ENCODE measurements around the gene ARID3A.
"Not testable (repeated sequence)": the region's sequence is repeated elsewhere in the genome, so short reads cannot be mapped to it uniquely, and the experiment has no call there.

The ARID3A gene

DNA sequence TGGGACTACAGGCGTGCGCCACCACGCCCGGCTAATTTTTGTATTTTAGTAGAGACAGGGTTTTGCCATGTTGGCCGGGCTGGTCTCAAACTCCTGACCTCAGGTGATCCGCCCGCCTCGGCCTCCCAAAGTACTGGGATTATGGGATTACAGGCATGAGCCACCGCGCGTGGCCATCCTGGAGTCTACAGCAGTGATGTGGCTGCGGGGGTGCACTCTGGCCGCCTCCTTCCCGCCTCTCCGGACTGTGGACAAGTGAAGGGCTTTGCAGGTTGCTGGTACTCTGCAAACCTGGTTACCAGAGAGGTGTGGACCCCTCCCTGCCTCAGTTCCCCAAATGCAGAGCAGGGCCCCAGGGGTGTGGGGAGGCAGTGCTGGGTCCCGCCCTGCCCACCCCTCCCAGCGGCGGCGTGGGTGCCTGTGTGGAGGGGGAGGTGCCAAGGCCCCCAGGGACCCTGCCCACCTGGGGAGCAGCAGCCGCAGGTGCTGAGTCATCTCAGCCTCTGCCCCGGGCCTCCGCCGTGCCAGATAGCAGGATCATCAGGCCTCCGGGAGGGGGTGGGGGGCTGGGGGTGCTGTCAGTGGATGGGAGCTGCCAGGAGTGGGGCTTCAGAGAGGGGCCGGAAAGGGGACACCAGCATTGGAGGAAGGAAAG is 23.1 kb downstream of the ARID3A start:
- no peak for DNase-seq (ENCODE audit: low read depth)

- no peak for DNase-seq (ENCODE audit: low read depth)
Measured at GRCh38 chr19:950352-951066, 24.7 kb downstream of the ARID3A start.

- no peak for DNase-seq (ENCODE audit: low read depth)
Measured at GRCh38 chr19:952049-952679, 26.3 kb downstream of the ARID3A start.

DNA sequence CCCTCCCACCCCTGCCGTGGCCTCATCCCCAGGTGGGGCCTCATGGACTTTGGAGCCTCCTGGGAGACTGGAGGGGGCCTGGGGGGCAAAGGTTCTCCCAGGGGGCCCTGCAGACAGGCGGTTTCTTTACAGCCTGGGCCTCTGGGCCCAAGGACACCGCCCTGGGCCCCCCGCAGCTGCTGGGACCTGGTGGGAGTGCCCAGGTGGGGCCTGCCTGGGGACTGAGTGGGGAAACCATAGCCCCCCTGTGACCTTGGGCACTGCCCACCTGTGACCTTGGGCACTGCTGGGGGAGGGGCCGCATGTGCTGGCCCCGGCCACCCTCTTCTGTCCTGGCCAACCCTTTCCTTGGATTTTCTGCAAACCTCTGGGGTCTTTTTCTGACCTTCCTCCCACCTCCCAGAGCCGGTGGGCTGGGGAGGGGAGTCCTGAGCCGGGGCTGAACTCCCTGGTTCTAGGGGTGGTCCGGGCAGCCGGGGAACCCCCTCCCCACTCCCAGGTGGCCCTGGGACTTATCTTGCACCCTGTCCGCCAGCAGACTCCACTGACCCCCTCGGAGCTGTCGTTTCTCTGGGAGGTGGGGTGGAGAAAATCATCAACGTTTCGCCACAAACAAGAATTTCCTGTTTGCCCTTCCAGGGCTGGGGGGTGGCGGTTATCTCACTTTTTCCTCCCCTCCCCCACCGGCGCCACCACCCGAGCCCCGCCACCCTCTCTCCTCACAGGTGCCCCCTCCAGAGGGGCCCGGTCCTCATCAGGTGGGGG is 27.0 kb downstream of the ARID3A start:
- DNase-seq (ENCODE audit: low read depth) = no peak

DNA sequence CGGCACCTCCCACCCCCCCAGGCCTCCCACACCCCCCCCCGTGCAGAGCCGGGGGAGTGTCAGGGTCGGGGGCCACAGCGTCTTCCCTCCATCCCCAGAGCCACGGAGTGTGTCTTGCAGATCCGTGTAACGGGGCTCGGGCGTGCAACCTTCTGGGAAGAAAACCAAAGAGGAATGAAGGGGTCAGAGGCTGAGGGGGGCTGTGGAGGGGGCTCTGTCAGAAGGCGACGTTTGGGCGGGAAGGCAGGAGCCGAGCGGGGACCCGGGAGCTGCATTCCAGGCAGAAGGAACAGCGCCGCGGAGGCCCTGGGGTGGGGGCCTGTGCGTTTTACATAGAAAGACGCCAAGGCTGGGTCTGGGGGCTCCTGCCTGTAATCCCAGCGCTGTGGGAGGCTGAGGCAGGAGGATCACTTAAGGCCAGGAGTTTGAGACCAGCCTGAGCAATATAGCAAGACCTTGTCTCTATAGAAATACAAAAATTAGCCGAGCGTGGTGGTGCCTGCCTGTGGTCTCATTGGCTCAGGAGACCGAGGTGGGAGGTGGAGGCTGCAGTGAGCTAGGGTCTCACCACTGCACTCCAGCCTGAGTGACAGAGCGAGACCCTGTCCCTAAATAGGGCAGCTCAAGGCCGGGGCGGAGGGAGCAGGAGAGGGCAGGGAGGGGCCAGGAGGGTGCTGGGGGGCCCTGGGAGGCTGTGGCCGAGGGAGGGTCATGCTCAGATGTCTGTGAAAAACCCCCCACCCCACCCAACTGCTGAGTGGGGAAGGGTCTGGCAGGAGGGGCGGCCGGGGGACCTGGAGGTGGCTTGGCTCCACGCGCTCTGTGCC is 27.8 kb downstream of the ARID3A start:
- no peak for DNase-seq (ENCODE audit: low read depth)

GRCh38 chr19:954272-954671 is 28.4 kb downstream of the ARID3A start:
- DNase-seq (ENCODE audit: low read depth) = no peak

- no peak for DNase-seq (ENCODE audit: low read depth)
Measured at GRCh38 chr19:954672-955494, 29.0 kb downstream of the ARID3A start.

DNA sequence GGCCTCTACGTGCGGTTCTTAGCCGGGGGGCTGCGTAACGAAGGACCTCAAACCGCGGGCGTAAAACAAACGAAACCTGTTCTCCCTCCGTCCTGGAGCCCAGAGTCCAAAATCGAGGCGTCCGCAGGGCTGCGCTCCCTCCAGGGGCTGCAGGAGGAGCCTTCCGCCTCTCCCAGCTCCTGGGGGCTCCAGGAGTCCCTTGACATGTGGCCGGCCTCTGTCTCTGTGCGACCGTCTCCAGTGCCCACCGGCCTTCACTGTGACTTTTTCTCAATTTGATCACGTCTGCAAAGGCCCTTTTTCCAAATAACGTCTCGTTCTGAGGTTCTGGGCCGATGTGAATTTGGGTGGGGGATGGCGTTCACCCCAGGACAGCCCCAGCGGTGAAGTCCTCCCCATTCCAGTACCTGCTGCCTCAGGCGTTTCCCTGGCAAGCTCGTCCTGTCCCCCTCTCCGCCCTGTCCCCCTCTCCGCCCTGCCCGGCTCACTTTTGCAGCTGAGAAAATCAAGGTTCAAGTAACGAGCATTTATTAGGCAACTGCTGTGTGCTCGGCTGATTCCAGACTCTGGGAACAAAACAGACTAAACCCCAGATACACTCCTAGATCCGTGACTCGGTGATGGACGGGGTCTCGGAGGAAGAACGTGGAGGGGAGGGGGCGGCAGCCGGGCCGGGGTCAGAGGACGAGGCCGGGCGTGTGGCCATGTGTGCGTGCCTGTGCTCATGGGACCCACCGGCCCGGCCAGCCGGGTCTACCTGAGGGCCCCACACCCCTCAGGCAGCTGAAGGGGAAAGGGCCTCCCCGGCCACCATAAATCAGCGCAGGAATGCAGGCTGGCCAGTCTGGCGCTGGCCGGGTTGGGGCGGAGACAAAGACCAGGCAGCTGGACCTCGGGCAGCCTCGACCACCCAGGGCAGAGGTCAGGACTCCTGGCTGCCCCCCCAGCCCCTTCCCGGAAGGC is 30.2 kb downstream of the ARID3A start:
- no peak for DNase-seq (ENCODE audit: low read depth)

GRCh38 chr19:956766-957440 is 31.1 kb downstream of the ARID3A start:
- no peak for DNase-seq (ENCODE audit: low read depth)

DNA sequence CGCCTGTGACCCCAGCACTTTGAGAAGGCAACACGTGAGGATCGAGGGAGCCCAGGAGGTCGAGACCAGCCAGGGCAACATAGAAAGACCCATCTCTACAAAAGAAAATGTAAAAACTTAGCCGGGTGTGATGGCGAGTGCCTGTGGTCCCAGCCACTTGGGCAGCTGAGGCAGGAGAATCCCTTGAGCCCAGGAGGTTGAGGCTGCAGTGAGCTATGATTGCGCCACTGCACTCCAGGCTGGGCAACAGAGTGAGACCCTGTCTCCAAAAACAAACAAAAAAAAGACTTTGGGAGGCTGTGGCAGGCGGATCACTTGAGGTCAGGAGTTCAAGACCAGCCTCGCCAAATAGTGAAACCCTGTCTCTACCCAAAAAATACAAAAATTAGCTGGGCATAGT is 31.7 kb downstream of the ARID3A start:
- DNase-seq (ENCODE audit: low read depth) = not testable (repeated sequence)

DNA sequence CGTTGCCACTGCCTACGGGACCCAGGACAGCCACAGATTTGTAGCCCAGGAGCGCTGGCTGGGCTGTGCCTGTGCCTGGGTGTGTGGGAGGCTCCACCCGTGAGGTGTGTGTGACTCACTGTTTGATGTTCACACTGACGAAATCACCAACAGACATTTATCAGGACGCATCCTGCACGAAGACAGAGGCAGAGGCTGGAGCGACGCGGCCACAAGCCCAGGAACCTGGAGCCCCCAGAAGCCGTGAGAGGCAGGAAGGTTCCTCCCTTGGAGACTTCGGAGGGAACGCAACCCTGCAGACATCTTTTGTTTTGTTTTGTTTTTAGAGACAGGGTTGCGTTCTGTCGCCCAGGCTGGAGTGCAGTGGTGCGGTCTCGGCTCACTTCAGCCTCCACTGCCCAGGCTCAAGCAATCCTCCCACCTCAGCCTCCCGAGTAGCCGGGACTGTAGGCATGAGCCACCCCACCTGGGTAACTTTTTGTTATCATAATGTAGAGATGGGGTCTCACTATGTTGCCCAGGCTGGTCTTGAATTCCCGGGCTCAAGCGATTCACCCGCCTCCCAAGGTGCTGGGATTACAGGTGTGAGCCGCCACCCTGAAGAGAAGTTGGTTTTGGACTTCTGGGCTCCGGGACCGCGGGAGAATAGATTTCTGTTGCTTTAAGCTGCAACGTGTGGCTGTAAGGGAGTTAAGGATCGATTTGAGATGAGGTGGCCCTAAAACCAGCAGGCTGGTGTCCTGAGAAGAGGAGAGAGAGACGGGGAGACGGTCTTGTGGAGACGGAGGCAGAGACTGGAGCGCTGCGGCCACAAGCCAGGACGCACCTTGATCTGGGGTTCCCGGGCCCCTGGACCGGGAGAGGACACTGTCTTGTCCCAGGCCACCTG is 33.4 kb downstream of the ARID3A start:
- no peak for DNase-seq (ENCODE audit: low read depth)

DNA sequence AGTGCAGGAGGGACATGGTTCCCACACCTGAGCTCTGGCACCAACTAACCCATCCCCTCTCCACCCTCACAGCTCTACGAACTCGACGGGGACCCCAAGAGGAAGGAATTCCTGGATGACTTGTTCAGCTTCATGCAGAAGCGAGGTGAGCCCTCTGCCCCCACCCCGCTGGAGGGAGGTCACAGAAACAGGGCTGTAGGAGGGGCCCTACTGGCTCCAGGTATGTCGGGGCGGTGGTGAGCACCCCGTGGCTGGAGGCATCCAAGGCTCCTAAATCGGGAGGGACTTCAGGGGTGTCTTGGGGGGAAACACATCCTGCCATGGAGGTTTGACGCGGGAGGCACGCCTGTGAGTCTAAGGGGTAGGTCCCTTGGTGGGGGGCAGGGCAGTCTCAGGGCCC is 34.2 kb downstream of the ARID3A start:
- no peak for DNase-seq (ENCODE audit: low read depth)

- DNase-seq (ENCODE audit: low read depth) = no peak
Measured at GRCh38 chr19:960601-960938, 34.7 kb downstream of the ARID3A start.

- no peak for DNase-seq (ENCODE audit: low read depth)
Measured at GRCh38 chr19:961866-962620, 36.2 kb downstream of the ARID3A start.

DNA sequence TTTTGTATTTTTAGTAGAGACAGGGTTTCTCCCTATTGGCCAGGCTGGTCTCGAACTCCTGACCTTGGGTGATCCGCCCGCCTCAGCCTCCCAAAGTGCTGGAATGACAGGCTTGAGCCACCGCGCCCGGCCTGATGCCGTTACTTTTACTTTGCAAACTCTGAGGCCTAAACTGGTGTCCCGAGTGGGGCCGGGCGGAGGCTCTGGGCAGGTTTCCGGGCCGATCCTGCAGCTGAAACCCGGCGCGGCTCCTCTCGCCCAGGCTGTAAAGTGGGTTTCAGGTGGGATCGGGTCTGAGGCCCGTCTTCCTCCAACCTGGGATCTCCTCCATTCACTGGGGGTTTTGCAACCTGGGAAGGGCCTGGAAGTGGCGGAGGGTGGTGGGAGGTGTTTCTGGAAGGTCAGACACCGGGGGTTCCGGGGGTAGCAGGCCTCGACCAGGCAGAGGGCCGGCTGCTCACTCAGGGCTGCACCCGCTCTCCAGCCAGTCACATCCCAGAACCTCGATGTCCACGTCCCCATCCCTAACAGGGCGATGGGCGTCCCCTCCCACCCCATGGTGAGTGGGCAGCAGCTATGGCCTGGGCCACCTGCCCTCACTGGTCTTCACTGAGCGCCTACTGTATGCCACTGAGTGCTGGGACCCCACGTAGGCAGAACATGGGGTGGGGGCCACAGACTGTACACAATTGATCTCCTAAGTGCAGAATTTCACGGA is 37.0 kb downstream of the ARID3A start:
- DNase-seq (ENCODE audit: low read depth) = no peak

DNA sequence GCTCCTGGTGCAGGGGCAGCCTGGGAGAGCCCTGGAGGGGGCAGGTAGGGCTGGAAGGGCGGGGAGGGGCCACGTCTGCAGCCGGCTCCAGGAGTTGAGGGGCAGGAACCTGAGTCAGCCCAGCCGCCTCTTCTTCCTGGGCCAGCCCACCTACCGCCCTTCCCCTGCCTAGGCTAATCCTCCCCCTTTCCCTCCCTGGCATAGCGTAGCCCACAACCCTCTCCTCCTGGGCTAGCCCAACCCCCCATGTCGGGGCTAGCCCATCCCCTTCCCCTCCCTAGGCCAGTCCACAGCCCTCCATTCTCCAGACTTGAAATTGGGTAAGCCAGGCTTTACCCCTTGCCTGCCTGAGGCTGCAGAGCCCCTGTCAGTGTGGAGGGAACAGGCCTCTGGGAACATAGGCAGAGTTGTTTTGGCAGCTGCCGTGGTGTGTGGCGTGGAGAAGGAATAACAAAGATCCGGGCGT is 37.7 kb downstream of the ARID3A start:
- DNase-seq (ENCODE audit: low read depth) = no peak

GRCh38 chr19:964116-964520 is 38.3 kb downstream of the ARID3A start:
- no peak for DNase-seq (ENCODE audit: low read depth)
